Fibroblast of skin of abdomen (primary cell): ENCODE measurements around the gene ST6GALNAC2.
"Not testable (repeated sequence)": the region's sequence is repeated elsewhere in the genome, so short reads cannot be mapped to it uniquely, and the experiment has no call there.

Source experiments
- DNase-seq: peaks from one replicate; pipeline ENCODE4 v3.0.0-alpha.2; 2013

The ST6GALNAC2 gene

GRCh38 chr17:76525513-76525833 is 60.2 kb downstream of the ST6GALNAC2 start:
- DNase-seq: not testable (repeated sequence)

- no peak for DNase-seq
Observed at GRCh38 chr17:76524598-76525512, 60.8 kb downstream of the ST6GALNAC2 start.

- DNase-seq: no peak
Observed at GRCh38 chr17:76523084-76524037, 62.3 kb downstream of the ST6GALNAC2 start.

- DNase-seq: not testable (repeated sequence)
Observed at GRCh38 chr17:76521683-76522082, 64.0 kb downstream of the ST6GALNAC2 start.

- DNase-seq: no peak
Observed at GRCh38 chr17:76521262-76521661, 64.4 kb downstream of the ST6GALNAC2 start.

- DNase-seq: no peak
Observed at GRCh38 chr17:76519048-76519966, 66.4 kb downstream of the ST6GALNAC2 start.

- no peak for DNase-seq
Observed at GRCh38 chr17:76517638-76518038, 68.0 kb downstream of the ST6GALNAC2 start.
